Right renal cortex interstitium (tissue), 3 donors: ENCODE data around the gene PTX4. TPM values are rescaled to one million over a fixed set of nuclear protein-coding genes. Genes with fewer than 3 reads are reported as not detected.

Experiments used
- DNase-seq, 3 donors: peaks; one replicate each; pipeline ENCODE4 v3.0.0-alpha.2; 2013; ENCODE audit warnings: low read depth in 3 of 3, low spot score in 2 of 3
- polyA plus RNA-seq, 3 donors: library from polyadenylated mRNA; unstranded; fragments of 120-200 nt; gene quantifications; one replicate each; pipeline ENCODE4 v1.2.1, GENCODE V29; 2013; ENCODE audit not compliant: insufficient read length in 3 of 3

The PTX4 gene
- polyA plus RNA-seq, 3 donors: not detected

DNA sequence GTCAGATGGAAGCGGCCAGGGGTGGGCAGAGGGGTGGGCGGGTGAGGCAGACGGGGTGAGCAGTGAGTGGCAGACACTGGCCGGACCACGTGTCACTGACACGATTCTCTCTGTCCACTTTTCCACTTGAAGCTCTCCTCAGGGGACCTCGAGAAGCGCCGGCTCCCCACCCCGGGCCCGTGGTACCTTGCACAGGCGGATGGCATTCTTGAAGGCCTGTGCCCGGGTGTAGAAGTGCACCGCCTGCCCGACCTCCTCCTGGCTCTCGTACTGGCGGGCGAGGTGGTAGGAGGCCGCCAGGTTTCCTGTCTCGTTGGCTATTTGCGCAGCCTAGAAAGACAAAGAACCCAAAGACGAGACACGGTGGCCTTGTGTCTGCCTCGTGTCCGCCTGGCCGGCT is 35.6 kb upstream of the PTX4 start:
- no peak for DNase-seq

GRCh38 chr16:1523581-1524245 is 35.0 kb upstream of the PTX4 start:
- no peak for DNase-seq

DNA sequence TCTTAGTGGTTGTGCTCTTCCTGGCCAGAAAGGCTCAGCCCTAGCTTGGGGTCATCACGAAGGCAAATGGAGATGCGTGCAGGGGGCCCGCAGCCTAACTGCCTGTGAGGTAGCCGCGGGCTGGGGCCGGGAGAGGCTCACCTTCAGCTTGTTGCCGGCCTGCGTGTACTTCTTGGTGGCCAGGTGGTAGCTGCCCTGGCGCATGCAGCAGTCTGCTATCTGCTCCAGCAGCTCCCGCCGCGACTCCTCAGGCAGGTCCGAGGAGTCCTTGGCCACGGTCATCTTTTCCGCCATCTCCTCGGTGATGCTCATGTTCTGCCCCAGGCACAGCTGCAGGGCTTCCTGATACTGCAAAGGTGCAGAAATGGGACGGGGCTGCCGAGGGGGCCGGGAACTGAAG is 31.7 kb upstream of the PTX4 start:
- DNase-seq: no peak

GRCh38 chr16:1519831-1520230 is 31.1 kb upstream of the PTX4 start:
- DNase-seq: no peak

DNA sequence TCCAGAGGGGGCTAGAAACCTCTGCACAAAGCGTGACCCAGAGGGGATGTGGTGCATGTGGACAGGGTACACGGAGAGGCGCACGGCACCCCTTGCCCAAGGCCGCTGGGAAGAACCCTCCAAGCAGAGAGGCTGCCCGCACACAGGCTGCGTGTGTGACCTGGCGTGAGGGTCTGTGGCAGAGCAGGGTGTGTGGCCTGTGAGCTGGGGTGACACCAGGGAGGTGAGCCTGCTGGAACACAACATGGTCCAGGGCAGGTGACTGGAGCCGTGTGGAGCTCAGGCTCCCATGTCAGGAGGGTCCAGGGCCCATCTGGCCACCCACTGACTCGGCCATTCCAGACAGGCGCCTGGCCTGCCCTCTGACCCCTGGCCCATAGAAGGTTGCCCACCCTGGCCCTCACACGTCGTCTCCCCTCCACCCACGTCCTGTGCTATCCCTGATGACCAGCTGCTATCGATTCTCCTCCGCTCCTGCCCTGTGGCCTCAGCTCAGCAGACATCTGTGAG is 29.9 kb upstream of the PTX4 start:
- DNase-seq: no peak

- no peak for DNase-seq
Observed at GRCh38 chr16:1514507-1514906, 25.8 kb upstream of the PTX4 start.

DNA sequence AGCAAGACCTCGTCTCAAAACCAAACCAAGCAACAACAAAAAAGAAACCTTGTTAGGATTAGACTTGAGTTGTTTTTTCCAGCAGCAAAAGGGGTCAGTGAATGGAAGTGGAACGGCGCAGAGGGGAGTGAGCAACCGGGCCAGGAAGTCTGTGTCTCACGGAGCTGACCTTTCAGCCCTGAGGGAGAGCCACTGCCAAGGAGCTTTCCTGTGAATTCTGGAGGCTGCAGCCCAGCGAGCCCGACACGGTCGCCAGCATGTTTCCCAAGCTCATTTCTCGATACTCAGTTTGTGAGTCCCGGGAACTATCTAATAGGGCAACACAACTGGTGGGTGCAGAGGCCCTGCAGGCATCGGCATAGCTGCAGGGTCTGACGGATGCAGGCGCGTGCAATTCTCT is 24.0 kb upstream of the PTX4 start:
- no peak for DNase-seq

- no peak for DNase-seq
Observed at GRCh38 chr16:1511662-1512569, 23.2 kb upstream of the PTX4 start.

- DNase-seq: no peak
Observed at GRCh38 chr16:1510941-1511351, 22.2 kb upstream of the PTX4 start.

DNA sequence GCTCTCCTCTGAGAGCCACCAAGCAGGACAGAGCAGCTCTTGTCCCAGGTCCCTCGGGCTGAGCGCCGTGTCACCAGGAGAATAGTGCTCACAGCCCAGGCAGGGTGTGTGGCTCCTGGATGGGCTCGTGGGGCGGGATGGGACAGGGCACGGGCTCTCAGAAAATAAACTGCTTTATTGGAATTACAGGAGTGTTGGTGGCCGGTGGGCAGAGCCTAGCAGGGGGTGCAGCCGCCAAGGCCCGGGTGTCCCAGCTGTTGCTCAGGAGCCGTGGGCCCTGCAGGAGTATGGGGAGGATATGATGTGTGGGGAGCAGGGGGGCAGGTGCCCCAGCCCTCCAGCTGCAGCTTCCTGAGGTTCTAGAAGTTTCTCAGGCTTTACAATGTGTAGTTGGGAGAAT is 21.5 kb upstream of the PTX4 start:
- no peak for DNase-seq

DNA sequence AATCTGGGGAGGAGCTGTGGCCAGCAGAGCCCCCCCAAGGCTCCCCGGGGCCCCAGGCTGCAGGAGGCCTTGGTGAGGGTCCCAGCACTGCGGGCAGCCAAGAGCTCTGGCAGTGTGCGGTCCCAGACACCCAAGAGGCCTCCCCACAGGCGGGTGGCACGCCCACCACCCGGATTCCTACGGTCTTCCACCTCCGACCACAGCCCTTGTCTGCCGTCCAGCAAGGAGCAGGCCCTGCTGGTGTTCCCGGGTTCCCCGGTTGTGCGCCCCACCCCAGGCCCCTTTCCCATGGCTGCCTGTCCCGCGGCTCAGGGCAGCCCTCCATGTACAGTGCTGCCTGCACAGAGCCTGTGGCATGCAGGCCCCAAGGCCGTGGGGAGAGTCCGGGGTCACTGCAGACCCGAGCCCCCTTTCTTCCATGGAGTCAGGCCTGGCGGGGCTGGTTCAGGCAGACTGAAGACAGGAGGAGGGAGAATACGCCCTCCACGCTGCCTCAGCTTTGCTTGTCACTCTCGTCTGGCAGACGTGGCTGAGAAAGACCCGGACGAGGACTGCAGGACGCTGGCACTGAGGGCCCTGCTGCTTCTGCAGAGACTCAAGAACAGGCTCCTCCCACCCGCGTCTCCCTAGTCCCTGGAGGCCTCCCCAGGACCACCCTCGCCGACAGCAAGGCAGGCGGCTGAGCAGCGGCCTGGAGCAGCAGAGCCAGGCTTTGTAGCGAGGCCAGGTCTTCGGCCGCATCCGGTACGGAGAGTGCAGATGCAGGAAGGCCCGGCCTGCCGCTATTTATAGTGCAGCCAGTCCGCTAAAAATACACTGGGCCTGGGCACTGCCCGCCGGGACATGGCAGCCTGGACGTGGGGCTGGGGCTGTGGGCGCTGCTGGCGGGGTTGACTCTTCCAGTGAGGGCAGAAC is 20.8 kb upstream of the PTX4 start:
- DNase-seq: no peak

DNA sequence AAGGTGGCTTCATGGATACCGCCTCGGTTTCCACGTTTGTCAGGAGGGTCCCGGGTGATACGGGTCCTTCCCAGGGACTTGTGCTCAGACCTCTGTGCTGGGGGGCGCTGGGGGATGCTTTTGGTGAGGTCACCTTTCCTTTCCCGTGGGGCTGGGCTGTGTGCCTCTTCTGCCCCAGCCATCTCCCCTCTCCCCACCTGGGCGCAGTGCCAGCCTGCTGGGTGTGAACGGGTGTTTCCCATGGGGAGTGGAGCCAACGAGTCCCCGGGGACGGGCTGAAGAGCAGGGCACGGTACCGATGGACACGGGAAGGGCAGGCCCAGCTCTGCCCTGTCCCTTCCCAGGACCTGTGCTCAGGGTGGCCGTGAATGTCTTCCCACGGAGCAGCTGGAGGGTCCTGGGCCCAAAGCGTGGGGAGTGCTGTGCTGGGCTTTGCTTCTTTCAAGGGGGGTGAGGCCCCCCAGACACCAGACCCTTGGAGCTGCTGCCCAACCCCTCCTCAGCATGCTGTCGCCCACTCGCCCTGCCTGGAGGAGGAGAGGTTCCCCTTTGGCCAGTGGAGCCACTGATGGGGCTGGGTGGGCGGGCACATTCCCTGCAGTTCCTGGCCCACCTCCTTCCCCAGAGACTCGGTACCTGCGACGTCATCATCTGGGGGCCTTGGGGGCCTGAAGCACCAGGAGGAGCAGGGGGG is 19.9 kb upstream of the PTX4 start:
- no peak for DNase-seq

GRCh38 chr16:1506494-1507213 is 17.9 kb upstream of the PTX4 start:
- DNase-seq: no peak

DNA sequence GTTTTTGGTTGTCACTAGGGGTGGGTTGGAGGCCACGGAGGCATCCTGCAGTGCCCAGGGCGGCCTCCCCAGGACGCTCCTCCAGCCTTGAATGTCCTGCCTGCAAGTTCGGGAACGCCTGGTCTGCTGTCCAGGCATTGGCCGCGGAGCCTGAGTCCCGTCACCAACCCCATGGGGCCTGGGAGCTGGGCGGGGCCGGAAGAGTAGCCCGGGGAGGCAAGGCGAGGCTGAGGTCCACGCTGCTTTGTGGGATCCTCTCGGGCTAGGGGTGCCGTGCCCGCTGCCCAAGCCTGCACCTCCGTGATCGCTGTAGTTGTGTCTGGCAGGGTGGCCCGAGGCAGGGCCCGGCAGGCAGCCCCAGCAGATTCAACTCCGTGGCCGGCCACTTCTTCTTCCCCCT is 17.2 kb upstream of the PTX4 start:
- no peak for DNase-seq

GRCh38 chr16:1505073-1505844 is 16.5 kb upstream of the PTX4 start:
- no peak for DNase-seq

- no peak for DNase-seq
Observed at GRCh38 chr16:1503110-1503955, 14.6 kb upstream of the PTX4 start.

- DNase-seq: no peak
Observed at GRCh38 chr16:1502092-1503004, 13.6 kb upstream of the PTX4 start.
